DND-41 (cell line): ENCODE measurements around the gene LSM4.
"Not testable (repeated sequence)": the region's sequence is repeated elsewhere in the genome, so short reads cannot be mapped to it uniquely, and the experiment has no call there.

Source experiments
- ATAC-seq: fragments of 200-7000 bp; cut with Tn5 transposase; 3 replicates; pipeline ENCODE4 v1.9.1; 2021; ENCODE audit warnings: low read depth; ENCODE audit not compliant: insufficient read depth
- DNase-seq: peaks from one replicate; pipeline ENCODE4 v3.0.0-alpha.2; 2020
- H2AFZ ChIP-seq: 2 replicates; pipeline ENCODE4 v1.6.0; 2012; ENCODE audit warnings: low read depth, low read length
- H3K27ac ChIP-seq: 2 replicates; pipeline ENCODE4 v1.5.1; 2012; ENCODE audit warnings: low read length, inconsistent platforms
- H3K27me3 ChIP-seq: fragments of 200-600 bp; sonication (generic); 2 replicates; pipeline ENCODE4 v1.6.0; 2012; ENCODE audit warnings: low read length, mild to moderate bottlenecking, inconsistent platforms; ENCODE audit not compliant: insufficient read depth, poor library complexity
- H3K36me3 ChIP-seq: 2 replicates; pipeline ENCODE4 v1.5.1; 2012; ENCODE audit warnings: low read length, inconsistent platforms; ENCODE audit not compliant: insufficient read depth
- H3K4me1 ChIP-seq: 2 replicates; pipeline ENCODE4 v1.5.1; 2012; ENCODE audit warnings: mild to moderate bottlenecking, low read length; ENCODE audit not compliant: insufficient read depth
- H3K4me2 ChIP-seq: 2 replicates; pipeline ENCODE4 v1.6.0; 2012; ENCODE audit warnings: mild to moderate bottlenecking, moderate library complexity, low read length, inconsistent platforms; ENCODE audit not compliant: insufficient read depth
- H3K4me3 ChIP-seq, 2 experiments: fragments of 200-600 bp in 1 of 2; shearing (Covaris generic) in 1 of 2; 2 replicates each; pipeline ENCODE4 v1.5.1; 2012 to 2016; ENCODE audit warnings: inconsistent platforms in 2 of 2, low read length in 2 of 2, mild to moderate bottlenecking in 2 of 2, low read depth in 1 of 2, moderate library complexity in 1 of 2
- H3K79me2 ChIP-seq: 2 replicates; pipeline ENCODE4 v1.6.0; 2012; ENCODE audit warnings: low read length, inconsistent platforms; ENCODE audit not compliant: insufficient read depth
- H3K9ac ChIP-seq: 2 replicates; pipeline ENCODE4 v1.6.0; 2012; ENCODE audit warnings: low read depth, mild to moderate bottlenecking, inconsistent platforms, low read length, moderate library complexity
- H3K9me3 ChIP-seq: 2 replicates; pipeline ENCODE4 v1.5.1; 2012; ENCODE audit warnings: low read length, moderate library complexity, mild to moderate bottlenecking, inconsistent platforms; ENCODE audit not compliant: insufficient read depth, severe bottlenecking
- H4K20me1 ChIP-seq: 2 replicates; pipeline ENCODE4 v1.6.0; 2012; ENCODE audit warnings: low read length; ENCODE audit not compliant: insufficient read depth
- EZH2 ChIP-seq: IDR thresholded peaks from 3 replicates; pipeline ENCODE4 v1.6.1; 2012; ENCODE audit warnings: borderline replicate concordance, low read depth, mild to moderate bottlenecking, moderate library complexity, low read length, inconsistent platforms; ENCODE audit not compliant: severe bottlenecking
- TF ChIP-seq, protein P1 (sequence below): IDR thresholded peaks from 2 replicates; pipeline ENCODE4 v1.5.1; 2012; ENCODE audit warnings: borderline replicate concordance, low read length, moderate library complexity, mild to moderate bottlenecking; ENCODE audit not compliant: poor library complexity, severe bottlenecking; ENCODE audit errors: extremely low read depth

Gene LSM4

GRCh38 chr19:18364826-18365528, 42.1 kb upstream of the LSM4 start:
- H3K9ac ChIP-seq = no peak overlapping the region
- H3K4me1 ChIP-seq = no peaks in the 10 kb centered on the region
- ATAC-seq (peak; percentile 17; the same call in 1 of the 3 replicates), DNase-seq (peak; percentile 16)
- TF ChIP-seq, protein P1, sequence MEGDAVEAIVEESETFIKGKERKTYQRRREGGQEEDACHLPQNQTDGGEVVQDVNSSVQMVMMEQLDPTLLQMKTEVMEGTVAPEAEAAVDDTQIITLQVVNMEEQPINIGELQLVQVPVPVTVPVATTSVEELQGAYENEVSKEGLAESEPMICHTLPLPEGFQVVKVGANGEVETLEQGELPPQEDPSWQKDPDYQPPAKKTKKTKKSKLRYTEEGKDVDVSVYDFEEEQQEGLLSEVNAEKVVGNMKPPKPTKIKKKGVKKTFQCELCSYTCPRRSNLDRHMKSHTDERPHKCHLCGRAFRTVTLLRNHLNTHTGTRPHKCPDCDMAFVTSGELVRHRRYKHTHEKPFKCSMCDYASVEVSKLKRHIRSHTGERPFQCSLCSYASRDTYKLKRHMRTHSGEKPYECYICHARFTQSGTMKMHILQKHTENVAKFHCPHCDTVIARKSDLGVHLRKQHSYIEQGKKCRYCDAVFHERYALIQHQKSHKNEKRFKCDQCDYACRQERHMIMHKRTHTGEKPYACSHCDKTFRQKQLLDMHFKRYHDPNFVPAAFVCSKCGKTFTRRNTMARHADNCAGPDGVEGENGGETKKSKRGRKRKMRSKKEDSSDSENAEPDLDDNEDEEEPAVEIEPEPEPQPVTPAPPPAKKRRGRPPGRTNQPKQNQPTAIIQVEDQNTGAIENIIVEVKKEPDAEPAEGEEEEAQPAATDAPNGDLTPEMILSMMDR = no peak
- no peak for TF ChIP-seq EZH2
- H3K79me2 ChIP-seq = no peaks in the 10 kb centered on the region
- no peak overlapping the region for H2AFZ ChIP-seq
- H3K27ac ChIP-seq = no peak overlapping the region
- no peak overlapping the region for H3K4me2 ChIP-seq
- H3K36me3 ChIP-seq = no peaks in the 10 kb centered on the region
- no peaks in the 10 kb centered on the region for H3K9me3 ChIP-seq
- no peak overlapping the region for H3K4me3 ChIP-seq
- no peaks in the 10 kb centered on the region for H3K27me3 ChIP-seq
- no peaks in the 10 kb centered on the region for H4K20me1 ChIP-seq

DNA sequence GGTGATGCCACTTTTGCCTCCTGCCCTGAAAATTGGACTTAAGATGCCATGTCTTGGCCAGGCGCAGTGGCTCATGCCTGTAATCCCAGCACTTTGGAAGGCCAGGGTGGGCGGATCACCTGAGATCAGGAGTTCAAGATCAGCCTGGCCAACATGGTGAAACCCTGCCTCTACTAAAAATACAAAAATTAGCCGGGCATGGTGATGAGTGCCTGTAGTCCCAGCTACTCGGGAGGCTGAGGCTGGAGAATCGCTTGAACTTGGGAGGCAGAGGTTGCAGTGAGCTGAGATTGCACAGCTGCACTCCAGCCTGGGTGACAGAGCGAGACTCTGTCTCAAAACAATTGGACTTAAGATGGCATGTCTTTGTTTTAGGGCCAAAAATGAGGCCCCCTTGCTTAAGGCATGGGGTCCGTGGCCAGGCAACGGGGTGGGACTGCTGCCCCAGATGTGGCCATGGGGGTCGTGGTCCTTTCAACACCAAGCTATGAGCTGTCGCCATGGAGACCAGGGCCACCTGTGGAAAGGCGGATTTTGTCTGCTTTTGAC, 41.5 kb upstream of the LSM4 start:
- not testable (repeated sequence) for H3K4me3 ChIP-seq, H3K9ac ChIP-seq, DNase-seq, H3K27ac ChIP-seq, H3K4me2 ChIP-seq, H3K27me3 ChIP-seq, H3K4me1 ChIP-seq, H3K9me3 ChIP-seq, H3K79me2 ChIP-seq, H4K20me1 ChIP-seq, H2AFZ ChIP-seq, H3K36me3 ChIP-seq, ATAC-seq

GRCh38 chr19:18363787-18364186, 40.9 kb upstream of the LSM4 start:
- no peaks in the 10 kb centered on the region for H3K9me3 ChIP-seq
- H3K4me3 ChIP-seq = no peak overlapping the region
- no peak overlapping the region for H3K9ac ChIP-seq
- TF ChIP-seq EZH2 = no peak
- TF ChIP-seq, protein P1 = no peak
- H3K27me3 ChIP-seq = no peaks in the 10 kb centered on the region
- H3K36me3 ChIP-seq = no peaks in the 10 kb centered on the region
- H3K79me2 ChIP-seq = no peaks in the 10 kb centered on the region
- no peak for ATAC-seq
- H3K4me1 ChIP-seq = no peaks in the 10 kb centered on the region
- no peak overlapping the region for H2AFZ ChIP-seq
- H3K27ac ChIP-seq = no peak overlapping the region
- no peaks in the 10 kb centered on the region for H4K20me1 ChIP-seq
- no peak overlapping the region for H3K4me2 ChIP-seq
- DNase-seq = no peak

DNA sequence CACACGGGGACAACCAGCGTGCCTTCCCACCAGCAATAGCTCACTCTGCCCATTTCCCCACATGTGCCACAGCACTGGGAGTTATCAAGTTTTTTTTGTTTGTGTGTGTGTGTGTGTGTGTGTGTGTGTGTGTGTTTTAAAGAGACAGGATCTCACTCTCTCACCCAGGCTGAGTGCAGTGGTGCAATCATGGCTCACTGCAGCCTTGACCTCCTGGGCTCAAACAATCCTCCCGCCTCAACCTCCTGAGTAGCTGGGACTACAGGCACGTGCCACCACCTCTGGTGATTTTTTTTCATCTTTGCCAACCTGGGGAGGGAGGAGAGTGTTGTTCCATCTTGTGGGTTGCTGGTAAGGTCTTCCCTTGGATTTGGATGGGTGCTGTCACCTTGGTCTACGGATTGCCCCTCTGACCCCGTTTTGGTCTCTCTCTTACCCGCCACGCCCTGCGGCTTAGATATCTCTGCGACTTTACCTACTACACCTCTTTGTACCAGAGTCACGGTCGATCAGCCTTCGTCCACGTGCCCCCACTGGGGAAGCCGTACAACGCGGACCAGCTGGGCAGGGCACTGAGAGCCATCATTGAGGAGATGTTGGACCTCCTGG, 40.2 kb upstream of the LSM4 start:
- Histone ChIP-seq H3K4me2 (no peak overlapping the region), H2AFZ (no peak overlapping the region), H3K9ac (no peak overlapping the region), H3K27ac (no peak overlapping the region), H3K36me3 (no peaks in the 10 kb centered on the region), H3K4me1 (no peaks in the 10 kb centered on the region), H4K20me1 (no peaks in the 10 kb centered on the region), H3K27me3 (no peaks in the 10 kb centered on the region), H3K4me3 (no peak overlapping the region), H3K79me2 (no peaks in the 10 kb centered on the region), H3K9me3 (no peaks in the 10 kb centered on the region)
- ATAC-seq (no peak), DNase-seq (no peak)
- TF ChIP-seq EZH2 = no peak
- TF ChIP-seq, protein P1 = no peak
